ENCODE results near the gene BBX. TPM values are rescaled to one million over a fixed set of nuclear protein-coding genes. Genes with fewer than 3 reads are reported as not detected.

The BBX gene
- total RNA-seq, 4 donors from 2014 or later = 54.3 to 104 (median 88.1) TPM

- no peak for TF ChIP-seq POLR2A (IDR thresholded peaks at IDR 0.05)
- TF ChIP-seq EP300 (IDR thresholded peaks at IDR 0.05) = no peak
- no peak for TF ChIP-seq CTCF (IDR thresholded peaks at IDR 0.05)
- 72 to 78% methylated on average over 1 of the region's 1 CpG for WGBS, 2 donors
- Histone ChIP-seq H3K27ac (no peak overlapping the region), H3K27me3 (no peaks in the 10 kb centered on the region), H3K4me3 (no peak overlapping the region), H3K9me3 (no peaks in the 10 kb centered on the region), H3K36me3 (no peaks in the 10 kb centered on the region), H3K4me1 (peaks cover 0 to 29% (median 0%) of the 10 kb centered on the region in 4 donors)
- no peak for DNase-seq (ENCODE audit: low spot score in 2 of 2)
Observed at GRCh38 chr3:107682580-107682979, 159.8 kb downstream of the BBX start.

- H3K4me1 ChIP-seq = peaks cover 0 to 29% (median 0%) of the 10 kb centered on the region in 4 donors
Observed at GRCh38 chr3:107683447-107683846, 160.7 kb downstream of the BBX start.

GRCh38 chr3:107684431-107684925 is 161.7 kb downstream of the BBX start:
- Histone ChIP-seq H3K4me1 (peaks cover 0 to 28% (median 0%) of the 10 kb centered on the region in 4 donors), H3K27ac (no peak overlapping the region), H3K4me3 (no peak overlapping the region), H3K27me3 (no peaks in the 10 kb centered on the region), H3K36me3 (no peaks in the 10 kb centered on the region), H3K9me3 (no peaks in the 10 kb centered on the region)
- DNase-seq (ENCODE audit: low spot score in 2 of 2) = no peak
- TF ChIP-seq POLR2A (IDR thresholded peaks at IDR 0.05) (no peak), EP300 (IDR thresholded peaks at IDR 0.05) (no peak), CTCF (IDR thresholded peaks at IDR 0.05) (no peak)
- WGBS, 2 donors = 72% methylated on average over 5 of the region's 5 CpGs

More at GRCh38 chr3:107683447-107683846, 160.7 kb downstream of the BBX start:
- DNase-seq (ENCODE audit: low spot score in 2 of 2) = no peak
- no peak overlapping the region for H3K4me3 ChIP-seq
- TF ChIP-seq POLR2A (IDR thresholded peaks at IDR 0.05) = no peak
- H3K9me3 ChIP-seq = no peaks in the 10 kb centered on the region
- no peak overlapping the region for H3K27ac ChIP-seq
- no peaks in the 10 kb centered on the region for H3K36me3 ChIP-seq
- H3K27me3 ChIP-seq = no peaks in the 10 kb centered on the region
- 43 to 47% methylated on average over 4 of the region's 4 CpGs for WGBS, 2 donors

- peaks cover 0 to 21% (median 0%) of the 10 kb centered on the region in 4 donors for H3K4me1 ChIP-seq
- H3K9me3 ChIP-seq = no peaks in the 10 kb centered on the region
- 92 to 94% methylated on average over 2 of the region's 2 CpGs for WGBS, 2 donors
- DNase-seq (ENCODE audit: low spot score in 2 of 2) = no peak
- TF ChIP-seq POLR2A (IDR thresholded peaks at IDR 0.05) = no peak
- TF ChIP-seq EP300 (IDR thresholded peaks at IDR 0.05) = no peak
- no peak for TF ChIP-seq CTCF (IDR thresholded peaks at IDR 0.05)
- H3K27me3 ChIP-seq = no peaks in the 10 kb centered on the region
- no peak overlapping the region for H3K4me3 ChIP-seq
- H3K36me3 ChIP-seq = no peaks in the 10 kb centered on the region
- no peak overlapping the region for H3K27ac ChIP-seq
Observed at GRCh38 chr3:107685383-107685782, 162.6 kb downstream of the BBX start.

GRCh38 chr3:107687056-107687581 is 164.4 kb downstream of the BBX start:
- no peak for TF ChIP-seq POLR2A (IDR thresholded peaks at IDR 0.05)
- no peak for TF ChIP-seq EP300 (IDR thresholded peaks at IDR 0.05)
- no peak for TF ChIP-seq CTCF (IDR thresholded peaks at IDR 0.05)
- Histone ChIP-seq H3K36me3 (no peaks in the 10 kb centered on the region), H3K27me3 (no peaks in the 10 kb centered on the region), H3K9me3 (no peaks in the 10 kb centered on the region), H3K4me1 (peaks cover 0 to 14% (median 0%) of the 10 kb centered on the region in 4 donors), H3K27ac (no peak overlapping the region), H3K4me3 (no peak overlapping the region)
- WGBS, 2 donors = 91 to 96% methylated on average over 5 of the region's 5 CpGs
- DNase-seq (ENCODE audit: low spot score in 2 of 2) = no peak
